Stomach (tissue), 4 donors: ENCODE results near the gene SYNPO2.

ENCODE experiments used
- CTCF ChIP-seq, 7 experiments: fragments of 450-650 bp in 4 of 7; fragments of 200-600 bp in 3 of 7; sonication (generic) in 3 of 7; IDR thresholded peaks; one replicate each; pipeline ENCODE4 v1.5.1; 2016 to 2019; ENCODE audit warnings: antibody characterized with exemption in 7 of 7, control low read depth in 2 of 7, mild to moderate bottlenecking in 1 of 7
- EP300 ChIP-seq: sonication (generic); formaldehyde crosslinking; IDR thresholded peaks from one replicate; pipeline ENCODE4 v1.6.1; 2017; ENCODE audit warnings: antibody characterized with exemption
- POLR2A ChIP-seq, 4 donors: fragments of 450-650 bp; IDR thresholded peaks; one replicate each; pipeline ENCODE4 v1.6.1; 2016; ENCODE audit warnings: antibody characterized with exemption in 4 of 4, control low read depth in 2 of 4, mild to moderate bottlenecking in 1 of 4, moderate library complexity in 1 of 4

- TF ChIP-seq CTCF (IDR thresholded peaks at IDR 0.05) (no peak), POLR2A (IDR thresholded peaks at IDR 0.05) (no peak), EP300 (no peak)
Measured at GRCh38 chr4:118950224-118950623, 61.6 kb downstream of the SYNPO2 start.
